HG02981 (cell line): ENCODE measurements around the gene LIAS.
"Not testable (repeated sequence)": the region's sequence is repeated elsewhere in the genome, so short reads cannot be mapped to it uniquely, and the experiment has no call there.

ENCODE experiments used
- ATAC-seq: cut with Tn5 transposase; IDR thresholded peaks from one replicate; pipeline ENCODE4 v1.9.1; 2021; ENCODE audit warnings: mild to moderate bottlenecking, moderate library complexity; ENCODE audit not compliant: unreplicated experiment

The LIAS gene

DNA sequence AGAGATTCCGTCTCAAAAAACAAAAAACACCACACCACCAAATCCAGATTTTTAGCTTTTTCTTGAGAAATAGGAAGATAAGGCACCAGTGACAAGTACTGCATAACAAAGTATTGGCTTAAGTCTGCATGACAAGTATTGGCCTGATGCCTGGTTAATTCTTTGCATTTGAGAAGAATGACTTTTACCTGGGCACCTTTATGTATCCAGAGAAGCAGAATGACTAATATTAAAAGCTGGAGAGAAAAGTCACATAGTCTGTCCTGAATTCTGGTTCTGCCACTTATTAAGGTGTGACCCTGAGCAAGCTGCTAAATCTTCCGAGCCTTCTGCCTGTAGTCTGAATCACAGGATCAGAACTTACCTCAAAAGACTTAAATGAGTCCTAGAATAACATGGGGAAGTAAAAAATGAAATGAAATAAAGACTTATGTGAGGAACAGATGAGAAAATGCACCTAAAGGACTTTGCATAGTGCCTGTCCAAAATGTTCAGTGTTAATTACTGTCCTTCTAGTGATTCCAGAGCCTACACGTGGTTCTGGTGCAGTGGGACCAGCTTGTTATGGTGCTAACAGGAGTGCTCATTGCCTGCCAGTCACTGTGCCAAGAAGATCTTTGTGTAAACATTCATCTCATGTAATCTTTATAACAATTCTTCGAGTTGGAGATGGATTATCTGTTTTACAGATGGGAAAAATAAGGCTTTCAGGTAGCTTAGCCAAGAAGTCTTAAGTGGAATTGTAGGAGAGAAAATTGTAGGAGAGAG is 36.8 kb downstream of the LIAS start:
- ATAC-seq = no peak

DNA sequence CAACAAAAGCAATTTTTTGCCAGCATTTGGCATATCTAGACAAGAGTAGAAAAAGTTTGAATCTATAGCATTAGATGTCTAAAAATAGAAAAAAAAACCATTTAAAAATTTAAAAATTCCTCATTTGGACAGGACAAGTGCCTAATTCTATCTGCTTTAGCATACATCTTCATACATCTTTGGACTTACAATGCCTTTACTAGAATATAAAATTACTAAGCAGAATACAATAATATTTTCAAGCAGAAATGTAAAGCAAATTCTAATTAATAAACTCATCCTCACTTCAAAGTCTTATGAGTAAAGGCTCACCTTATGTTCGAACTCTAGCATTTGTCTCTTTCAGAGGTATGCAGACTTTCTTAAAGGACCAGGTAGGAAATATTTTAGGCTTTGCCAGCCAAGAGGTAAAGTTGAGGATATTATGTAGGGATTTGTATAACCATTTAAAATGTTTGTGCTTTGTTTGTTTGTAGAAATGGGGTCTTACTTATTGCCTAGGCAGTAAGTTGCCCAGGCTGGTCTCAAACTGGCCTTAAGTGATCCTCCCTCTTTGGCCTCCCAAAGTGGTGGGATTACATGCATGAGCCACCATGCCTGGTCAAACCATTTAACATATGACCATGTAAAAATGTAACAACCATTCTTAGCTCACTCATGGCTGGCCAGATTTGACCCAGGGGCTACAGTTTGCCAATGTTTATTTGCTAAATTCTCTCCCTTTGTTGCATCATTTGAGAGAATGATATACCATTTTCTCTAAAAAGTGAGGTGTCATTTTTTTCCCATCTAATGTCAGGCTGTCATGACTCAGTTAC is 39.3 kb downstream of the LIAS start:
- ATAC-seq = no peak

DNA sequence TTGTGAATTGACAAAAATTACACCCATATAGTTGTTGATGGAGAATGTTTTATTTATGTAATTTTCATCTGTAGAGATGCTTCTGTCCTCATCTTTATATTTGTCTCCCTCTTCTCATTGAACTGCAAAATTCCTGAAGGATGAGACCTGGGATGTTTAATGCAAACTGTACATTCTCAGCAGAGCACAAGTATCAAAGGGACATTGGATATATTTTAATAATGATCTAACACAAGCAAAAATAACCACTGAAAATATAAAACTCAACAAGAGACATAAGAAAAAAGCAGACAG is 39.8 kb downstream of the LIAS start:
- no peak for ATAC-seq

DNA sequence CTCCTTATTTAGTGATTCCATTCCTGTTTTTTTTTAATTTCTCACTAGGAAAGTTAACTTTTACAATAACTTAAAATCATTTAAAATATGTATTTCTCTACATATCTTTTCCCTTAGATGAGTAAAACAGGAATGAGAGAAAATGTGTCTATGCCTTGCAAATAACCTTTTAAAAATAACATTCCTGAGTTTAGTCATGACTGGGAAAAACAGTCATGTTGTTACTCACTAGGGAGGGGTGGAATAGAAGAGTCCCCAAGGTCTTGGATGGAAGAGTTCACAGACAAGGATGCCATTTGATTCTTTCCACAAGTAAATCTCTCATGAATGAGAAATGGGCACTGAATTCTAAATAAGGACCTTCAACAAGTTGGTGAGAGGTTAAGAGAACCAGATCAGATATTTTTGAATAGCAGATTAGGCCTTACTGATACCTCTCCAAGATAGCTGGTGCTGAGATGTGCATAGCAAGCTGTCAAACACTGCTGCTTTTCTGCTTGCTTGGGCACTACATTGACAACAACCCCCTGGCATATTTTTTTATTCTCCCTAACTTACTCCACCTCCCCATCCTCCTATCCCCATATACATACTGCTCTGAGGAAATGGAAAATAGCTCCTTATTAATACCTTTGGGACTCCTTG is 43.3 kb downstream of the LIAS start:
- no peak for ATAC-seq

DNA sequence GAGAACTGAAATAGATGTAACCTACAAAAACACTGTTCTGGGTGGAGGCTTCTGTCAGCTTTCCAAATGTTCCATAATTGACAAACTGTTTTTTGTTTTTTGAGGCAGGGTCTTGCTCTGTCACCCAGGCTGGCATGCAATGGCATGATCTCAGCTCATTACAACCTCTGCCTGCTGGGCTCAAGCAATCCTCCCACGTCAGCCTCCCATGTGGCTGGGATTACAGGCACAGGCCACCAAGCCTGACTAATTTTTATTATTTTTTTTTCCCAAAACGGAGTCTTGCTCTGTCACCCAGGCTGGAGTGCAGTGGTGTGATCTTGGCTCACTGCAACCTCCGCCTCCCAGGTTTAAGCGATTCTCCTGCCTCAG is 43.8 kb downstream of the LIAS start:
- ATAC-seq = not testable (repeated sequence)

DNA sequence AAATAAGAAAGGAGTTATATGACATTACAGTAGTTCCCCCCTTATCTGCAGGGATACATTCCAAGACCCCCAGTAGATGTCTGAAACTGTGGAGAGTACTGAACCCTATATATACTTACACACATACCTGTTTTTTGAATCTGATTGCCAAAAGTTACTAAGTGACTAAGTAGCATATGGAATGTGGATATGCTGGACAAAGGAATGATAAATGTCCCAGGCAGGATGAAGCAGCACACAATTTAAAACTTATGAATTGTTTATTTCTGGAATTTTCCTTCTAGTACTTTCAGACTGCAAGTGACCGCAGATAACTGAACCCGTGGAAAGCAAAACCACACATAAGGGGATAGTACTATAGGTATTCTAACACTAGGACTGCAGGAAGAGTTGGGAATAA is 45.7 kb downstream of the LIAS start:
- ATAC-seq = no peak

DNA sequence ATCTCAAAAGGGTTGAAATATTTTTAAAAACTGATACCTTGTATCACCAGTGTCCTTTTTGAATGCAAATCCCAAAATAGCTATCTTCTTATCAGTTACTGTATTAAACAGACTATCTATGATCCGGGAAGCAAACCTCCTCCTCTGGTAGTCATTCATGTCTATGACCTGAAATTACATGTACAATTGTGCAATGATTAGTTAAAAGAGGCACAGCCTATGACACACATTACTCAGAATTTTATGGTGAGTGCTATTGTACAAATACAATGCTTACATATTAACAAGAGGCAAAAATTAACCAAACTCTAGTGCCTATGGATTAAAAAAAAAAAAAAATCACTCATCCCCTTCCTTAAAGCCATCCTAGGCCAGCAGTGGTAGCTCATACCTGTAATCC is 46.7 kb downstream of the LIAS start:
- no peak for ATAC-seq

DNA sequence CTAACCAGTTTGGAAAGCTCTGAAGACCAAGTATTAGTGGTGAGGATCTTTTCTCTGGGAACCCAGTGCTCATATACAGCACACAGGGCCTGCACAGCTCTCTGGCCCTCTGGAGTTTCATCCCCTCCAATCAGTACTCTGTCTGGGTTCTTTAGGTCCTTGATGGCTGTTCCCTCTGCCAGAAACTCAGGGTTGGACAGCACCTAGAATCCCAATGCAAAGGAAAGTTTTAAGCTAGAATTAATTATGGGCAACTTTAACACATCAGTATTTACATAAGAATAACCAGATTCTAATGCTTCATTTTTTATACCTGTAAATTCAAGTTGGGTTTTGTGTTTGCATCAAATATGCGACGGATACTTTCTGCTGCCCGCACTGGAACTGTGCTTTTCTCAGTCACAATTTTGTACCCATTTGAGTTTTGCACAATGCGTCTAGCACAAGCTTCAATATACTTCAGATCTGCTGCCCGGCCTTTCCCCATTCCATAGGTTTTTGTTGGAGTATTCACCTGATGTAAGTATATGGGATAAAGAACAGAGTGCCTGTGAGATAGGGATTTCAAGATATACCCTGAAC is 51.6 kb downstream of the LIAS start:
- no peak for ATAC-seq

DNA sequence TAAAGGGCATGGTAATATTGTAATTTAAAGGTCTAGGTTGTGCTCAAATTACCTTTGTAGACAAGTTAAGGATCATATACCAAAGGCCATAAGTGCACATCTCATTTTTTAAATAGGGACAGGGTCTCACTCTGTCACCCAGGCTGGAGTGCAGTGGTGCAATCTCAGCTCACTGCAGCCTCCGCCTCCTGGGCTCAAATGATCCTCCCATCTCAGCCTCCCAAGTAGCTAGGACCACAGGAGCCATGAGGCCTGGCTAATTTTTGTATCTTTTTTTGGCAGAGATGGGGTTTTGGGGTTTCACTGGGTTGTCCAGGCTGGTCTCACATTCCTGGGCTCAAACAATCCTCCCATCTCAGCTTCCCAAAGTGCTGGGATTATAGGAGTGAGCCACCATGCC is 55.4 kb downstream of the LIAS start:
- not testable (repeated sequence) for ATAC-seq

DNA sequence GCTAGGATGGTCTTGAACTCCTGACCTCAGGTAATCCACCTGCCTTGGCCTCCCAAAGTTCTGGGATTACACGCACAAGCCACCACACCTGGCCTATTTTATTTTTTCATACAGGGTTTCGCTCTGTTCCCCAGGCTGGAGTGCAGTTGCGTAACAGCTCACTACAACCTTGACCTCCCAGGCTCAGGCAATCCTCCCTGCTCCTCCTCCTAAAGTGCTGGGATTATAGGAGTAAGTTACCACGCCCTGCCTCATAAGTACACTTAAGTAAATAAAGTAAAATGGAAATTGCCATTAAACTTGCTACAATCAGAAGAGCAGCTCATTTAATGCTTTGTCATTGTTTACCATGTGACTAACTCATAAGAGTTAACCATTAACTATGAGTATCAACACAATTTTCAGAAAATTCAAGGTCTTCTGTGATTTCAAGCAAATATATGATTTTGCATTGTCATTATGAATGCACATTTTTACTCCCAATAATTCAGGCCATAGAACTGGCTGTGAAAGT is 56.1 kb downstream of the LIAS start:
- ATAC-seq = no peak

DNA sequence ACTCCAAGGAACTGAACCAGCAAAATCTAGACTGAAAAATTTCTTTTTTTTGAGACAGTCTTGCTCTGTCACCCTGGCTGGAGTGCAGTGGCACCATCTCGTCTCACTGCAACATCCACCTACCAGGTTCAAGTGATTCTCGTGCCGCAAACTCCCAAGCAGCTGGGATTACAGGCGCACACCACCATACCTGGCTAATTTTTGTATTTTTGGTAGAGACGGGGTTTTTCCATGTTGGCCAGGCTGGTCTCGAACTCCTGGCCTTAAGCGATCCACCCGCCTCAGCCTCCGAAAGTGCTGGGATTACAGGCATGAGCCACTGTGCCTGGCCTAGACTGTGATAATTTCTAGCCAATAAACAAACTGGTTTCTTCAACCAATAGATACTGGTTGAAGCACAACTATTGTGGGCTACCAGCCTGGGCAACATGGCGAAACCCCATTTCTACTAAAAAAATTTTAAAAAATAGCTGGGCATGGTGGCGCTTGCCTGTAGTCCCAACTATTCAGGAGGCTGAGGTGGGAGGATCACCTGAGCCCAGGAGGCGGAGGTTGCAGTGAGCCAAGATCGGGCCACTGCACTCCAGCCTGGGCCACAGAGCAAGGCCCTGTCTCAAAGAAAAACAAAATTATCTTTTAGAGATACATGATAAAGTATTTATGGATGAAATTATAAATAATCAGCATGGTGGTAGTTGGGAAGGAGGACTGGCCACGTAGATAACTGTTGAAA is 57.0 kb downstream of the LIAS start:
- ATAC-seq = not testable (repeated sequence)

DNA sequence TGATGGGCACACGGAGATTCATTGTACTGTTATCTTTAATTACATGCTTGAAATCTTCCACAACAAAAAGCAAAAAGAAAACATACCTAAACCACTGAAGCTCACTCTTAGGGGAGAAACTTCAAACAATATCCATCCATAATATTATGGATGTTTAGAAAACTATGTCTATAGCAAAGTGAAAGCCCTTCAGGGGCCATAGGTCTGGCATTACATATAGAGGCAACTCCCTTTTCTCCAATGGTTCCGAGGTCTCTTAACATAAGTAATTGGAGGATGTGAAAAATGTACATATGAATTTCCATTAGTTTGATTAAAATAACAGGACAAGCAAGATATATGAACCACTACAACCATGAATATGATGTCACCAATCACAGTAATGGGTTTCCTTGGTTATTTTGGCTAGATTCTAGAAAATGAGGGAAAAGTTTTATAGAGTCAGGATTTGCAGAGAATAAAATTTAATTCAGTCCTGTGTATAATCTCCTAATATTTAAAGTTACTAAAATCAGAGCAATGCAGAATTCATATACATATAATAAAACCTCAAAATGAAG is 57.6 kb downstream of the LIAS start:
- no peak for ATAC-seq

DNA sequence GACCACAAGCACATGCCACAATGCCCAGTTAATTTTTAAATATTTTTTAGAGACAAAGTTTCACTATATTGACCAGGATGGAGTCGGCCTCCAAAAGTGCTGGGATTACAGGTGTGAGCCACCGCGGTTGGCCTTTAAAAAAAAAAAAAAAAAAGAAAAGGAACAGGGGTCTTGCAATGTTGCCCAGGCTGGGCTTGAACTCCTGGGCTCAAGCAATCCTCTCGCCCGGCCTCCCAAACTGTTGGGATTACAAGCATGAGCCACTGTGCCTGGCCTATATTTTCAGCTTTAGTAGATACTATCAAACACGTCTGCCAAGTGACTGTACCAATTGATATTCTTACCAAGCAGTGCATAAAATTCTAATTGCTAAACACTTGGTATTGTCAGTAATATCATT is 59.6 kb downstream of the LIAS start:
- ATAC-seq = no peak

DNA sequence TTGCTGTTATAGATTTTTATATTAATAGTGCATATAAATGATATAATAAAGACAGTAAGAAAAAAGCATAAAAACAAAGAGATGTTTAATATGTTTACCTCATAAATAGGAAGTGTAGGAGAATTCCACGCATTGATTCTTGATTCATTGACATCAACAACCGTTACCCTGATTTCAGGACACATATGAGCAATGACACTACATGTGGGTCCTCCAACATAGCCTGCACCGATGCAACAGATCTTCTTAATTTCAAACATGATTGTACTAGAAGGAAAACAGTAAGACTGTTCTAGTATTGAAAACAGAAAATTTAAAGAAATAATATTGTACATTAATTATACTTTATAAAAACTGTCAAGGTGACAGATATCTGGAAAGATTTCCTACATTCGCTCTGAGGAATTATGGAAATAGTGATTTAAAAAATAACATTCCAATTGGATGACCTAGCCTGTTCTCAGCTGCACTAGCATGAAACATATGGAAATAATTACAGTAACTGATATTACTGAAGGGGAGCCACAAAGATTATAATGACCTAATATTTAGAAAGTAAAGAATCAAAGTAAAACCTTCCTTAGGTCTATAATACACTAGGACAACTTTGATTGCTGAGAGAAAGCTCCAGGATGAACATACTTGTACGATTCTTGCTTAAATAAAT is 62.5 kb downstream of the LIAS start:
- ATAC-seq = no peak

DNA sequence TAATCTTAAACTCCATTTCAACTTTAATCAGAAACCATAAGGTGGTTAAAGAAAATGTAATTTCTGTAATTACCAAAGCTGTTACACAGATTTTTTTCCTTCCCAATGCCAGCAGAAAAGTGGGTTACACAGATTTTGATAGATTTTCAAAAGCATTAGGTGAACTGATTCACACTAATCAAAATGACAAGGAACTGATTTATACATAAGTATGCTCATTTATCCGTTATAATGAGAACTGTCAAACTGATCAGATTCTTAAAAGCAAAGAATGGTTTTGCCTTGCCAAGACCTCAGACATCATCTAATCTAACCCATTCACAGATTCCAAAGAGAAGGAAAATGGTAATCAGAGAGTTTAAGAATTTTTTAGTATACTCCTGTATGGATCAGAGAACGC is 63.2 kb downstream of the LIAS start:
- ATAC-seq = no peak

DNA sequence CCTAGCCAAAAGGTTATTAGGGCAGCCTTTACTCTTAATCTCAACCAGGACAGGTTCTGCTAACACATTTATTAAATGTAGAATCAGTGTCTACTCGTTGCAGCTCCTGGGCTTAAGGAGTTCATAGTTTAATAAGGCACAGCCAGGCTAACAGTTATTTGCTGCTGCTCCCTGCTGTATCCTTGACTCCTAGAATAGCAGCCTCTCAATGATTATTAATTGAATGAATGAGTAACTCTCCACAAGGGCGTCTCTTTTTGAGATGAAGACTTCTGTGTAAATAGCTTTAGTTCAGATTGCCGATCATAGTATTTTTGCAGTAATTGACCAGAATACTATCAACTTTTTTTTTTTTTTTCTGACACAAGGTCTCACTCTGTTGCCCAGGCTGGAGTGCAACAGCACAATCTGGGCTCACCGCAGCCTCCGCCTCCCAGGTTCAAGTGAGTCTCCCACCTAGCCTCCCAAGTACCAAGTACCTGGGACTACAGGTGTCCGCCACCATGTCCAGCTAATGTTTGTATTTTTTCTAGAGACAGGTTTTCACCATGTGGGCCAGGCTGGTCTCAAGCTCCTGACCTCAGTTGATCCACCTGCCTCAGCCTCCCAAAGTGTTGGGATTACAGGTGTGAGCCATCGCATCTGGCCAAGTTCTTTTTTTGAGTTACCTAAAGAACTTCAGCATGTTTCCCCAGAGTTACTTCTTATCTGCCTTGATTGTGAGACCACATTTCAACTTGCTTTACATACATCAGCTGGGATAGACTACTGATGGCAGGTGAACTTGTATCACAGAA is 65.5 kb downstream of the LIAS start:
- ATAC-seq = no peak

DNA sequence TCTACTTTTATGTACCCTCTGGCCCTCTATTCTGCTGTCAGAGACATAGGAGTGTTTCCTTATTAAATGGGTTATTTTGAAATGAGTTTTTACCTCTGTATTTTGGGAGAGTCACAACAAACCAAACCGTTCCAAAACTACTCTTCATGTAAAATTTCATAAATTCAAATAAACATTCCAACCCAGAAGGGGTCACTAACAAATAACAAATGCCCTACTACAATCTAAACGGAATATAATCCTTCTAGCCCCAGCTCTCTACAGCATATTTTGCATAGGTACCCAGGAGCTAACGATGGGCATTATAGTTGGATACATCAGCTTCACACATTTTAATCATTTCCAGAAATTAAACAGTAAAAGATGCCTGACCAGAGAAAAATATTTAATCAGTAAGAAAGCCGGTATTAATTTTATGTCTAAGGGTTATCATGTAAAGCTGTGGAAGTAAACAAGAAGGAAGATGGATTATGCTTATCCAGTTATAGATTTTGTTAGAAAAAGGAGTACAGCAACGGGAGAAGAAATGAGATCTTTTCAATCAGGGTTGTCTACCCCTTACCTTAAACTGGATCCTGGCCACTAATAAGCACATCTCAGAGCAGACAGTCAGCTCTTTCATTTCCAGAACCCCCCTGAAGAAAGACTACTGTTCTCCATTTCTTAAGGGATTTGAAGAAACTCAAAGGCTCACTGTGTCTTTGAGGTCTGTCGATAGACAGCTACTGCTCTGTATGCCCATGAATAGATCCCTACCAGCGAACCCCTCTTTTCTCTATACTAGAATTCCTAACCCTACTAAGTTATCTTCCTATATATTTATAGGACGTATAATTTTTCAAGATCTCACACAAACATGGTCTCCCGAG is 67.2 kb downstream of the LIAS start:
- no peak for ATAC-seq

DNA sequence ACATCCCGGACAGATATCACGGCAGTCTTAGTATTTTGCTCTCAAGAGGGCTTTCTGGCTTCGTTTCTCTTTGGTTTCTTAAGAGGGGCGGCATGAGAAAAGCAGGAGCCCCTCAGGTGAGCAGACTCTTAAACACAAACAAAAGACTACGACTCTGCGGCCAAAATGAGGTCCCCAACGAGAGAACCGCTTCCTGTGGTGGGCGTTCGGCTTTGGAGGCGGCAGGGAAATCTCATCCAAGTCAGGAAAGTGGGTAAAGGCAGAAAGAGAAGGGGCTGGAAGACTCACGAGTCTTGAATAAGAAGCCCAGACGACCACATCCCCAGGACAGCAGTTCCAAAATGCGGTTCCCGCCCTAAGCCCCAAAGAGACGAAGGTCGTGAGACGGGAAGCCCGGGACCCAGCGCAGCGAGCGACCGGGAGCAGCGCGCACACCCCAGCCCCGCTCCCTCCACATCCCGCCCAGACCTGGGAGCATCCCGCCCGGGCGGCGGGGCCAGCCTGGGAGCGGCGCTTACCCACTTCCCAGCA is 68.0 kb downstream of the LIAS start:
- ATAC-seq = peak; percentile 11
